H1 (cell line): ENCODE data around the gene ANKRD13C. TPM values are rescaled to one million over a fixed set of nuclear protein-coding genes. Genes with fewer than 3 reads are reported as not detected.

Source experiments
- CTCF ChIA-PET: fragments of 300-600 bp; sonication (Branson Sonifier 250); formaldehyde crosslinking; loops from one replicate; lab custom pipeline; 2021; ENCODE audit not compliant: partially characterized antibody; lab: Charles Lee
- POLR2A ChIA-PET: fragments of 300-600 bp; sonication (Branson Sonifier 250); formaldehyde crosslinking; loops from one replicate; lab custom pipeline; 2021; ENCODE audit warnings: inconsistent platforms; ENCODE audit not compliant: partially characterized antibody; lab: Charles Lee
- DNase-seq, 2 experiments: peaks; one replicate each; pipeline versions ENCODE4 v3.0.0 to v3.0.0-alpha.2; 2010 to 2022; ENCODE audit warnings: low spot score in 2 of 2, low read depth in 1 of 2, mixed read lengths in 1 of 2
- FAIRE-seq: peaks from 2 replicates; lab custom pipeline; 2011; peaks lifted over from hg19 to GRCh38; lab: Jason Lieb, UNC
- H2AFZ ChIP-seq: 2 replicates; pipeline ENCODE4 v1.8.1; 2012; ENCODE audit warnings: low read length, inconsistent platforms
- H2AK5ac ChIP-seq: 2 replicates; pipeline ENCODE4 v1.6.1; 2013; ENCODE audit warnings: low read depth, low read length
- H2BK120ac ChIP-seq: replicated peaks from 2 replicates; pipeline ENCODE3; 2013; ENCODE audit warnings: low read depth, low read length, inconsistent platforms
- H2BK12ac ChIP-seq: 2 replicates; pipeline ENCODE4 v1.6.1; 2013; ENCODE audit warnings: low read depth, low read length
- H2BK15ac ChIP-seq: 2 replicates; pipeline ENCODE4 v1.6.1; 2013; ENCODE audit warnings: low read length
- H2BK20ac ChIP-seq: 2 replicates; pipeline ENCODE4 v1.6.1; 2013; ENCODE audit warnings: low read length
- H2BK5ac ChIP-seq: 2 replicates; pipeline ENCODE4 v1.6.1; 2013; ENCODE audit warnings: low read depth, low read length
- H3K14ac ChIP-seq: 2 replicates; pipeline ENCODE4 v1.6.1; 2013; ENCODE audit warnings: inconsistent platforms; ENCODE audit not compliant: insufficient read length
- H3K18ac ChIP-seq: 2 replicates; pipeline ENCODE4 v1.6.1; 2013; ENCODE audit warnings: low read length; ENCODE audit errors: extremely low read depth
- H3K23ac ChIP-seq: 2 replicates; pipeline ENCODE4 v1.6.1; 2013; ENCODE audit warnings: inconsistent platforms; ENCODE audit not compliant: insufficient read length
- H3K23me2 ChIP-seq: 2 replicates; pipeline ENCODE4 v1.6.1; 2013; ENCODE audit warnings: low read depth, low read length
- H3K27ac ChIP-seq: 2 replicates; pipeline ENCODE4 v1.6.1; 2011; ENCODE audit warnings: low read depth, low read length, inconsistent platforms
- H3K27me3 ChIP-seq, 4 experiments: replicated peaks in 1 of 4; 1 replicate in 1 of 4; 2 replicates in 3 of 4; pipeline versions ENCODE4 v1.6.1 to v1.8.1; 2011 to 2013; ENCODE audit warnings: low read length in 3 of 4, mild to moderate bottlenecking in 3 of 4, inconsistent platforms in 2 of 4, mixed read lengths in 2 of 4, moderate library complexity in 1 of 4; ENCODE audit not compliant: control insufficient read depth in 3 of 4, insufficient read depth in 3 of 4; ENCODE audit errors: extremely low read depth in 1 of 4
- H3K36me3 ChIP-seq, 4 experiments: 2 replicates each; pipeline versions ENCODE4 v1.6.1 to v1.8.1; 2011 to 2013; ENCODE audit warnings: mild to moderate bottlenecking in 4 of 4, low read length in 3 of 4, moderate library complexity in 2 of 4, control low read depth in 1 of 4, inconsistent platforms in 1 of 4; ENCODE audit not compliant: insufficient read depth in 4 of 4, control insufficient read depth in 2 of 4
- H3K4ac ChIP-seq: replicated peaks from 2 replicates; pipeline ENCODE3; 2013; ENCODE audit warnings: low read length, low read depth, mixed read lengths, inconsistent platforms; ENCODE audit not compliant: insufficient read length
- H3K4me1 ChIP-seq, 4 experiments: replicated peaks in 1 of 4; 1 replicate in 1 of 4; 2 replicates in 3 of 4; pipeline versions ENCODE4 v1.6.1 to v1.8.1; 2011 to 2013; ENCODE audit warnings: low read length in 3 of 4, inconsistent platforms in 2 of 4, mixed read lengths in 1 of 4; ENCODE audit not compliant: insufficient read depth in 4 of 4, control insufficient read depth in 3 of 4
- H3K4me2 ChIP-seq, 2 experiments: 2 replicates each; pipeline versions ENCODE4 v1.6.1 to v1.8.1; 2011 to 2013; ENCODE audit warnings: low read depth in 2 of 2, low read length in 2 of 2, control low read depth in 1 of 2, inconsistent platforms in 1 of 2, mild to moderate bottlenecking in 1 of 2; ENCODE audit not compliant: insufficient read depth in 1 of 2
- H3K4me3 ChIP-seq, 4 experiments: fragments of 200-600, 300-600 bp in 1 of 4; sonication (generic), shearing (Covaris generic), sonication (Bioruptor Twin) in 1 of 4; 2 replicates each; pipeline versions ENCODE4 v1.5.1 to v1.8.1; 2011 to 2016; ENCODE audit warnings: low read length in 4 of 4, low read depth in 3 of 4, control low read depth in 2 of 4, inconsistent platforms in 2 of 4, mild to moderate bottlenecking in 2 of 4, mixed read lengths in 1 of 4, moderate library complexity in 1 of 4; ENCODE audit not compliant: insufficient read depth in 2 of 4; ENCODE audit errors: extremely low read depth in 1 of 4
- H3K56ac ChIP-seq: replicated peaks from 2 replicates; pipeline ENCODE3; 2013; ENCODE audit warnings: low read depth, mild to moderate bottlenecking, mixed read lengths, low read length, inconsistent platforms; ENCODE audit not compliant: insufficient read length
- H3K79me1 ChIP-seq: 2 replicates; pipeline ENCODE4 v1.6.1; 2013; ENCODE audit warnings: low read depth, low read length, control low read depth
- H3K79me2 ChIP-seq, 2 experiments: 2 replicates each; pipeline versions ENCODE4 v1.6.1 to v1.8.1; 2012 to 2013; ENCODE audit warnings: low read length in 2 of 2, mild to moderate bottlenecking in 2 of 2, inconsistent platforms in 1 of 2; ENCODE audit not compliant: insufficient read depth in 2 of 2, control insufficient read depth in 1 of 2
- H3K9ac ChIP-seq, 4 experiments: replicated peaks in 1 of 4; 1 replicate in 1 of 4; 2 replicates in 3 of 4; pipeline versions ENCODE4 v1.6.1 to v1.8.1; 2011 to 2013; ENCODE audit warnings: low read depth in 3 of 4, low read length in 3 of 4, control low read depth in 2 of 4, mild to moderate bottlenecking in 2 of 4, moderate library complexity in 2 of 4, inconsistent platforms in 1 of 4; ENCODE audit errors: extremely low read depth in 1 of 4
- H3K9me3 ChIP-seq, 2 experiments: 2 replicates each; pipeline versions ENCODE4 v1.6.1 to v1.8.1; 2012 to 2013; ENCODE audit warnings: mild to moderate bottlenecking in 2 of 2, moderate library complexity in 2 of 2, control low read depth in 1 of 2, inconsistent platforms in 1 of 2, low read depth in 1 of 2, low read length in 1 of 2, mixed read lengths in 1 of 2; ENCODE audit not compliant: insufficient read depth in 2 of 2
- H4K20me1 ChIP-seq, 2 experiments: replicated peaks in 1 of 2; 2 replicates each; pipeline versions ENCODE3 to v1.8.1; 2011 to 2013; ENCODE audit warnings: inconsistent platforms in 2 of 2, low read length in 2 of 2, mild to moderate bottlenecking in 1 of 2; ENCODE audit not compliant: insufficient read depth in 2 of 2, control insufficient read depth in 1 of 2
- H4K5ac ChIP-seq: 2 replicates; pipeline ENCODE4 v1.6.1; 2013; ENCODE audit warnings: low read length, low read depth, mixed read lengths, inconsistent platforms; ENCODE audit not compliant: insufficient read length
- H4K8ac ChIP-seq: 2 replicates; pipeline ENCODE4 v1.8.0; 2013; ENCODE audit warnings: mild to moderate bottlenecking, moderate library complexity, low read length, inconsistent platforms; ENCODE audit not compliant: insufficient read depth; ENCODE audit errors: extremely low read depth
- H4K91ac ChIP-seq: replicated peaks from 2 replicates; pipeline ENCODE3; 2013; ENCODE audit warnings: low read length, mixed read lengths, inconsistent platforms; ENCODE audit not compliant: insufficient read length
- CBX8 ChIP-seq: fragments of 300-800, 300-1000 bp; sonication (generic); IDR thresholded peaks from 2 replicates; pipeline ENCODE4 v1.7.1; 2016; ENCODE audit warnings: low read depth, low read length, borderline replicate concordance
- HDAC2 ChIP-seq, 2 experiments: fragments of 300-600 bp in 1 of 2; sonication (generic) in 1 of 2; IDR thresholded peaks; 2 replicates each; pipeline ENCODE4 v1.6.1; 2011 to 2012; ENCODE audit warnings: low read depth in 2 of 2, low read length in 2 of 2, mild to moderate bottlenecking in 2 of 2, moderate library complexity in 2 of 2, borderline replicate concordance in 1 of 2, inconsistent platforms in 1 of 2
- HDAC6 ChIP-seq: IDR thresholded peaks from one replicate; pipeline ENCODE4 v1.7.1; 2012; ENCODE audit warnings: low read depth, mild to moderate bottlenecking, inconsistent platforms, low read length, moderate library complexity
- polyA plus RNA-seq, 7 experiments: library from polyadenylated mRNA; depleted of rRNA in 3 of 7; stranded (reverse) in 5 of 7; unstranded in 2 of 7; fragments of >200 nt in 5 of 7; fragments of 200-250 nt in 2 of 7; gene quantifications; 1 replicate in 5 of 7; 2 replicates in 1 of 7; 4 replicates in 1 of 7; pipeline versions ENCODE4 v1.2.1 to v1.2.3, GENCODE V29; 2011 to 2013; ENCODE audit warnings: missing spikeins in 2 of 7, mixed read lengths in 2 of 7
- total RNA-seq: library from RNA; stranded (reverse); fragmentation: NEBNext Ultra II Directional; extraction: Animal tissue kit (Norgen Biotek cat#: 25700); gene quantifications from 2 replicates; pipeline ENCODE4 v1.2.1, GENCODE V29; 2021

Gene ANKRD13C
- total and polyA plus RNA-seq, 2 of the 8 experiments (the other 6 are each of a cell fraction or from before 2014, with no cell fraction given), result 4.8 to 21.7 TPM

DNA sequence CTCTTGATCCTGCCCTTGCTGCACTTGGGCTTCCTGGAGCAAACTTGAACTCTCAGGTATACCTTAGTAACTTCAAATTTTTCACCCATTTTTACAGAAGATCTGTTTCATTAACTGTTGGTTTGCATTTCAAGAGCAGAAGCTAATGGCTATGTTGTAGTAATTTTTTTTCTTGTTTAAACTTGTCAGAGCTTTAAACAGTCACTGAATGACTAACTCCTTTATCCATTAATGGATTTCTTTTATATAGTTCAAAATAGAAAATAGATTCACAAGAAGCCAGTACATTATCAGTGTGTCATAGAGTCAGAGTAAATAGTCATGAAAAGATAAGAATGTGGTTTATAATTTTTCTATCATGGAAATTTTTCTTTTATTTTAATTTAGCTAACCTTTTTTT lies 119.8 kb downstream of the ANKRD13C start:
- ChIA-PET CTCF (interaction anchor here (0.6 to 0.8 kb wide), 2 partner anchors 21 to 203 kb away, joined by 3 read pairs; no protein-coding TSS in a partner anchor), POLR2A (interaction anchor here (1.2 to 7.3 kb wide), 4 partner anchors 8 to 18 kb away, joined by 3 to 20 read pairs (median 4); no protein-coding TSS in a partner anchor)
- Histone ChIP-seq H2BK12ac (no peak overlapping the region), H2BK20ac (no peak overlapping the region), H4K5ac (no peak overlapping the region), H3K79me1 (no peaks in the 10 kb centered on the region), H3K23ac (no peak overlapping the region), H3K79me2 (peaks cover 0 to 5% of the 10 kb centered on the region in 2 experiments; a peak in 1 of 4 replicates), H3K18ac (no peak overlapping the region), H3K56ac (no peak overlapping the region), H2BK5ac (no peak overlapping the region), H4K91ac (no peak overlapping the region), H4K20me1 (no peaks in the 10 kb centered on the region), H3K23me2 (no peaks in the 10 kb centered on the region), H2AK5ac (no peak overlapping the region), H3K27me3 (no peaks in the 10 kb centered on the region), H4K8ac (no peak overlapping the region), H3K4me1 (no peaks in the 10 kb centered on the region), H3K36me3 (peaks cover 19 to 99% (median 76%) of the 10 kb centered on the region in 4 experiments), H3K4me3 (no peak overlapping the region), H2AFZ (no peak overlapping the region), H2BK120ac (no peak overlapping the region), H3K14ac (no peak overlapping the region), H3K4ac (no peak overlapping the region), H3K9ac (no peak overlapping the region), H3K4me2 (no peak overlapping the region), H2BK15ac (no peak overlapping the region), H3K9me3 (no peaks in the 10 kb centered on the region), H3K27ac (no peak overlapping the region)
- no peak for DNase-seq
- FAIRE-seq, result no peak
- TF ChIP-seq HDAC6 (no peak), HDAC2 (IDR thresholded peaks at IDR 0.05; ENCODE audit: borderline replicate concordance in 1 of 2, low read depth in 2 of 2, low read length in 2 of 2) (no peak), CBX8 (no peak)
